K562 (cell line): Measurements from ENCODE around the gene VWDE. TPM values are rescaled to one million over a fixed set of nuclear protein-coding genes. Genes with fewer than 3 reads are reported as not detected.
A peak's percentile ranks its signal among the peaks of the same experiment; 100 is the strongest.

Source experiments
- ATAC-seq: fragments of 200-7000 bp; cut with Tn5 transposase; 3 replicates; pipeline ENCODE4 v1.9.1; 2020; ENCODE audit warnings: moderate library complexity
- BruUV-seq: library from RNA; stranded (reverse); fragments of 400-500 nt; replicated peaks from 2 replicates; lab custom pipeline; 2021; lab: Mats Ljungman, UMichigan
- CTCF ChIA-PET: fragments of 300-600 bp; formaldehyde crosslinking; extraction: SDS; loops from one replicate; lab custom pipeline; 2021; ENCODE audit warnings: low intra/inter-chr PET ratio; lab: Yijun Ruan, JAX
- POLR2A ChIA-PET: fragments of 300-600, 350-650 bp; sonication (Branson Sonifier 250); formaldehyde crosslinking; extraction: SDS; loops from one replicate; lab custom pipeline; 2021; ENCODE audit warnings: antibody characterized with exemption, inconsistent platforms; lab: Yijun Ruan, JAX
- DNase-seq, 4 experiments: peaks; one replicate each; pipeline versions ENCODE4 v3.0.0 to v3.0.0-alpha.2; 2011 to 2018; ENCODE audit warnings: low spot score in 3 of 4, mixed read lengths in 3 of 4; ENCODE audit errors: extremely low read depth in 1 of 4
- FAIRE-seq: peaks from 2 replicates; lab custom pipeline; 2011; peaks lifted over from hg19 to GRCh38; lab: Jason Lieb, UNC
- H2AFZ ChIP-seq: 2 replicates; pipeline ENCODE4 v1.6.0; 2011; ENCODE audit warnings: low read depth, low read length, control low read depth, inconsistent platforms
- H3K27ac ChIP-seq: fragments of 200-600 bp; 3 replicates; pipeline ENCODE4 v1.8.0; 2011; ENCODE audit warnings: low read depth, mild to moderate bottlenecking, control low read depth, inconsistent platforms, low read length, moderate library complexity, mixed read lengths; ENCODE audit errors: extremely low read depth
- H3K27me3 ChIP-seq, 2 experiments: fragments of 300-600 bp in 1 of 2; 2 replicates in 1 of 2; 3 replicates in 1 of 2; pipeline versions ENCODE4 v1.6.0 to v1.8.0; 2011; ENCODE audit warnings: inconsistent platforms in 2 of 2, low read length in 2 of 2, mild to moderate bottlenecking in 1 of 2, mixed read lengths in 1 of 2, moderate library complexity in 1 of 2; ENCODE audit not compliant: control insufficient read depth in 2 of 2, insufficient read depth in 2 of 2
- H3K36me3 ChIP-seq: fragments of 300-600 bp; 3 replicates; pipeline ENCODE4 v1.8.0; 2011; ENCODE audit warnings: mild to moderate bottlenecking, low read length, inconsistent platforms; ENCODE audit not compliant: control insufficient read depth, insufficient read depth
- H3K4me1 ChIP-seq, 2 experiments: fragments of 200-600 bp in 1 of 2; replicated peaks in 1 of 2; 2 replicates in 1 of 2; 3 replicates in 1 of 2; pipeline versions ENCODE4 v1.5.1 to v1.8.0; 2011; ENCODE audit warnings: inconsistent platforms in 2 of 2, low read length in 2 of 2, mild to moderate bottlenecking in 1 of 2, mixed read lengths in 1 of 2, moderate library complexity in 1 of 2; ENCODE audit not compliant: control insufficient read depth in 2 of 2, insufficient read depth in 2 of 2
- H3K4me2 ChIP-seq: 2 replicates; pipeline ENCODE4 v1.6.1; 2011; ENCODE audit warnings: low read length, control low read depth, inconsistent platforms, mixed read lengths; ENCODE audit not compliant: insufficient read depth
- H3K4me3 ChIP-seq: fragments of 200-600 bp; sonication (generic), shearing (Covaris generic); 2 replicates; pipeline ENCODE4 v1.5.1; 2016; ENCODE audit warnings: control low read depth, inconsistent platforms
- H3K79me2 ChIP-seq: fragments of 200-600 bp; 3 replicates; pipeline ENCODE4 v1.8.0; 2011; ENCODE audit warnings: low read length, inconsistent platforms; ENCODE audit not compliant: control insufficient read depth, insufficient read depth
- H3K9ac ChIP-seq, 2 experiments: 2 replicates each; pipeline versions ENCODE4 v1.6.0 to v1.6.1; 2011; ENCODE audit warnings: low read depth in 2 of 2, low read length in 2 of 2, control low read depth in 1 of 2, inconsistent platforms in 1 of 2, mild to moderate bottlenecking in 1 of 2, mixed read lengths in 1 of 2; ENCODE audit not compliant: insufficient read depth in 1 of 2
- H3K9me1 ChIP-seq: one replicate; pipeline ENCODE4 v1.6.0; 2011; ENCODE audit warnings: inconsistent platforms, mild to moderate bottlenecking, low read length, moderate library complexity; ENCODE audit not compliant: control insufficient read depth, insufficient read depth
- H3K9me3 ChIP-seq: replicated peaks from 2 replicates; pipeline ENCODE4 v1.5.1; 2011; ENCODE audit warnings: low read depth, low read length, inconsistent platforms; ENCODE audit not compliant: control insufficient read depth, insufficient read depth
- H4K20me1 ChIP-seq: replicated peaks from 2 replicates; pipeline ENCODE4 v1.6.1; 2011; ENCODE audit warnings: low read length, inconsistent platforms, mixed read lengths; ENCODE audit not compliant: control insufficient read depth, insufficient read depth
- BRF1 ChIP-seq: IDR thresholded peaks from 3 replicates; pipeline ENCODE4 v1.6.1; 2011; ENCODE audit warnings: borderline replicate concordance, mild to moderate bottlenecking; ENCODE audit not compliant: insufficient read length; ENCODE audit errors: extremely low read depth
- CEBPG ChIP-seq, 3 experiments: fragments of 200-800 bp in 1 of 3; sonication (Bioruptor generic) in 1 of 3; sonication (generic) in 1 of 3; formaldehyde crosslinking in 1 of 3; IDR thresholded peaks in 2 of 3; conservative IDR thresholded peaks in 1 of 3; 2 replicates each; pipeline versions ENCODE4 v1.6.1 to v1.8.0; 2016 to 2022; ENCODE audit warnings: missing compliant biosample characterization in 2 of 3, missing genetic modification characterization in 2 of 3, mild to moderate bottlenecking in 1 of 3, missing genetic modification reagents in 1 of 3
- CREB3 ChIP-seq: fragments of 450-650 bp; conservative IDR thresholded peaks from 2 replicates; pipeline ENCODE4 v1.6.1; 2016; ENCODE audit warnings: missing genetic modification characterization, low read depth, mild to moderate bottlenecking, missing compliant biosample characterization, moderate library complexity
- FOXK2 ChIP-seq, 2 experiments: fragments of 450-650 bp; IDR thresholded peaks in 1 of 2; conservative IDR thresholded peaks in 1 of 2; 2 replicates each; pipeline ENCODE4 v1.6.1; 2016; ENCODE audit warnings: low read depth in 2 of 2, mild to moderate bottlenecking in 1 of 2
- LEF1 ChIP-seq: fragments of 450-650 bp; IDR thresholded peaks from 2 replicates; pipeline ENCODE4 v1.6.1; 2016; ENCODE audit warnings: mild to moderate bottlenecking
- MBD2 ChIP-seq: sonication (generic); IDR thresholded peaks from 2 replicates; pipeline ENCODE4 v1.6.1; 2016; ENCODE audit warnings: low read depth, borderline replicate concordance
- MCM5 ChIP-seq: fragments of 450-650 bp; IDR thresholded peaks from 2 replicates; pipeline ENCODE4 v1.6.1; 2016; ENCODE audit warnings: low read depth
- PHB2 ChIP-seq: fragments of 450-650 bp; IDR thresholded peaks from 2 replicates; pipeline ENCODE4 v1.6.1; 2017; ENCODE audit warnings: low read depth
- POLR3A ChIP-seq: IDR thresholded peaks from 2 replicates; pipeline ENCODE4 v1.6.1; 2011; ENCODE audit warnings: borderline replicate concordance, mild to moderate bottlenecking, moderate library complexity; ENCODE audit not compliant: insufficient read length, insufficient read depth; ENCODE audit errors: extremely low read depth
- PRPF4 ChIP-seq: fragments of 200-400 bp; formaldehyde crosslinking; IDR thresholded peaks from one replicate; pipeline ENCODE4 v1.6.1; 2017; ENCODE audit warnings: low read length, low read depth, mild to moderate bottlenecking; ENCODE audit not compliant: insufficient read depth, poor library complexity, severe bottlenecking
- SAFB ChIP-seq: fragments of 200-400 bp; formaldehyde crosslinking; IDR thresholded peaks from 2 replicates; pipeline ENCODE4 v1.6.1; 2017; ENCODE audit warnings: low read depth, low read length, borderline replicate concordance
- SMARCB1 ChIP-seq: IDR thresholded peaks from 2 replicates; pipeline ENCODE4 v1.6.1; 2011; ENCODE audit warnings: improper control_type of control experiment, low read depth; ENCODE audit not compliant: insufficient read length
- TEAD1 ChIP-seq, 2 experiments: fragments of 450-650 bp in 1 of 2; sonication (generic) in 1 of 2; formaldehyde crosslinking; IDR thresholded peaks; 2 replicates each; pipeline versions ENCODE4 v1.4.0 to v1.8.0; 2020 to 2022; ENCODE audit warnings: mild to moderate bottlenecking in 2 of 2, missing genetic modification reagents in 1 of 2
- ZNF263 ChIP-seq: sonication (generic); formaldehyde crosslinking; IDR thresholded peaks from 2 replicates; pipeline ENCODE4 v1.8.0; 2022; ENCODE audit warnings: mild to moderate bottlenecking, missing genetic modification reagents, borderline replicate concordance
- ZNF584 ChIP-seq: fragments of 200-800 bp; sonication (Bioruptor generic); IDR thresholded peaks from 2 replicates; pipeline ENCODE4 v1.6.1; 2016; ENCODE audit warnings: low read depth, mild to moderate bottlenecking, missing genetic modification characterization, missing compliant biosample characterization
- WGBS: fragments of 100-300 bp; shearing (Covaris generic); methylation state at CpG from one replicate; pipeline ENCODE4 v1.1.6; 2016; ENCODE audit warnings: low coverage, mixed read lengths; ENCODE audit not compliant: insufficient coverage; ENCODE audit errors: missing lambda C conversion rate; 5-methylcytosine and 5-hydroxymethylcytosine counted together
- in situ Hi-C: fragments of 300-500 bp; cut with MboI; formaldehyde crosslinking; loops from 4 replicates; pipeline ENCODE4 v1.15.0; 2018; ENCODE audit warnings: inconsistent platforms, mixed read lengths
- intact Hi-C: fragments of 100-400 bp; cut with micrococcal nuclease; formaldehyde crosslinking; loops from 2 replicates; pipeline ENCODE4 v1.14.2; 2022
- polyA plus RNA-seq, 8 experiments: library from polyadenylated mRNA; depleted of rRNA in 4 of 8; stranded (reverse) in 5 of 8; unstranded in 3 of 8; fragments of >200 nt; fragmentation: Nextera tagmentation in 2 of 8; fragmentation: Illumina TruSeq in 1 of 8; extraction: Ambion mirVana in 2 of 8; extraction: Trizol in 1 of 8; gene quantifications; 2 replicates each; pipeline versions ENCODE4 v1.2.1 to v1.2.3, GENCODE V29; 2011 to 2014; ENCODE audit warnings: inconsistent platforms in 1 of 8, missing spikeins in 1 of 8
- total RNA-seq, 7 experiments: library from RNA; depleted of rRNA in 6 of 7; stranded (reverse); fragments of >200 nt in 6 of 7; fragmentation: Illumina TruSeq in 2 of 7; extraction: Trizol in 2 of 7; gene quantifications; 2 replicates each; pipeline versions ENCODE4 v1.2.1 to v1.2.3, GENCODE V29; 2011 to 2021; ENCODE audit warnings: low replicate concordance in 1 of 7
- TF ChIP-seq, protein P1 (sequence below): fragments of 250-450 bp; sonication (Bioruptor Pico); IDR thresholded peaks from 2 replicates; pipeline ENCODE4 v1.9.0; 2021; ENCODE audit warnings: mild to moderate bottlenecking
- TF ChIP-seq, protein P2 (sequence below): fragments of 450-650 bp; IDR thresholded peaks from 2 replicates; pipeline ENCODE4 v1.6.1; 2016; ENCODE audit warnings: missing biosample characterization, missing genetic modification characterization

The VWDE gene
- total and polyA plus RNA-seq, 9 of the 15 experiments (the other 6 are each of a cell fraction or from before 2014, with no cell fraction given), result 40.6 to 162 (median 95.2) TPM

DNA sequence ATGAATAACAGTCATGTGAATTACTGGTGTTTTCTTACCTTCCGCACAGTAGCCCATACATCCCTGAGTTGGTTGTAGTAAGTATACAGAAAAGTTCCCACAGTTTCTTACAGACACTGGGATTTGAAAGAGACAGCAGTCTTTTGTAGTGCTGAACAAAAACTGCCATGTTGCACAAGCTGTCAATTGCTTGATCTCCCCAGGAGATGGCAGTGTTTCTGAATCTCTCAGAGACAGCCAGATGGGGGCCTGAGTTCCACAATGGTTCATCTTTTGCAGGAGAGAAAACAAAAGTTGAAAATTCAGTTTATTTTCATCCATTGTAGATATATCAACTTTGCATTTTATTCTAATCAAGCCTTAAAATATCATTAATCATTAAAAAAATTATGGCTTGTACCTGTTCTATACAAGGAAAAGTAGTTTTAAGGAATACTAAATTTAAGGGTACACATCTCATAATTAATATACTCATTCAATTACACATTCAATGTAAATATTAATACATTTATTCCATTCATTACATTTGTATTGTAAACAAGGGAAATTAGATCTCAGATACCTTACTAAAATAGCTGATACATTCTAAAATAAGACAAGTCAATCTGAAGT is 14.5 kb downstream of the VWDE start (continued):
- TF ChIP-seq CREB3 (no peak), CEBPG (CRISPR knock-in tag; IDR thresholded peaks at IDR 0.05) (0 out of 2 replicates have a peak, but pooled peaks have one; percentile 27), CEBPG (tag; conservative IDR thresholded peaks at IDR 0.05 in 1 of 2, IDR thresholded peaks at IDR 0.05 in 1 of 2) (peak in 1 of 2 experiments; percentile 51; a peak in 1 of 4 replicates)

- peak overlapping the region in 1 of 2 experiments; percentile 54; a peak in 2 of 4 replicates for H3K9ac ChIP-seq
- peak overlapping the region; percentile 82 for H3K27ac ChIP-seq
- peaks cover 83% of the 10 kb centered on the region for H3K79me2 ChIP-seq
- no peak overlapping the region for H3K4me3 ChIP-seq
- H3K4me1 ChIP-seq, result peaks cover 12 to 32% of the 10 kb centered on the region in 2 experiments
- ATAC-seq, result peak; percentile 63
- CTCF ChIA-PET, result interaction anchor here (1.1 kb wide), 1 partner anchor 22 kb away, joined by 3 read pairs; no protein-coding TSS in a partner anchor
- intact Hi-C loops, result loop anchor here (5.0 to 10.0 kb wide), 2 partner anchors 106 to 198 kb away; no protein-coding TSS in a partner anchor
- POLR2A ChIA-PET, result interaction anchor here (0.6 to 1.5 kb wide), 5 partner anchors 9 to 300 kb away, joined by 3 read pairs; no protein-coding TSS in a partner anchor
- H3K36me3 ChIP-seq, result peaks cover 76% of the 10 kb centered on the region
- peak in 1 of 4 experiments; percentile 37 for DNase-seq
- BruUV-seq, result no TSS peak
- H4K20me1 ChIP-seq, result no peaks in the 10 kb centered on the region
- in situ Hi-C loops, result no loop called here
- no peaks in the 10 kb centered on the region; the same call in 1 of the 2 replicates for H3K9me3 ChIP-seq
- H3K27me3 ChIP-seq, result no peaks in the 10 kb centered on the region
- H2AFZ ChIP-seq, result peak overlapping the region; percentile 21; the same call in 1 of the 2 replicates
- H3K9me1 ChIP-seq, result no peaks in the 10 kb centered on the region
- no peak for FAIRE-seq
- H3K4me2 ChIP-seq, result peak overlapping the region; percentile 61
- WGBS, result 41% methylated on average over 5 of the region's 5 CpGs
- TF ChIP-seq SAFB, result no peak
- no peak for TF ChIP-seq PHB2
- TF ChIP-seq POLR3A, result no peak
- no peak for TF ChIP-seq ZNF263 (CRISPR knock-in tag)
- no peak for TF ChIP-seq MBD2
- 0 out of 4 replicates have a peak, but pooled peaks of 1 of the 2 experiments have one; percentile 28 for TF ChIP-seq FOXK2 (conservative IDR thresholded peaks at IDR 0.05 in 1 of 2, IDR thresholded peaks at IDR 0.05 in 1 of 2; ENCODE audit: low read depth in 2 of 2)
- no peak for TF ChIP-seq MCM5
- no peak for TF ChIP-seq PRPF4
- no peak for TF ChIP-seq TEAD1 (CRISPR knock-in tag; IDR thresholded peaks at IDR 0.05)
- TF ChIP-seq, protein P1, sequence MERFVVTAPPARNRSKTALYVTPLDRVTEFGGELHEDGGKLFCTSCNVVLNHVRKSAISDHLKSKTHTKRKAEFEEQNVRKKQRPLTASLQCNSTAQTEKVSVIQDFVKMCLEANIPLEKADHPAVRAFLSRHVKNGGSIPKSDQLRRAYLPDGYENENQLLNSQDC (CRISPR knock-in tag), result no peak
- TF ChIP-seq ZNF584, result no peak
- TF ChIP-seq, protein P2, sequence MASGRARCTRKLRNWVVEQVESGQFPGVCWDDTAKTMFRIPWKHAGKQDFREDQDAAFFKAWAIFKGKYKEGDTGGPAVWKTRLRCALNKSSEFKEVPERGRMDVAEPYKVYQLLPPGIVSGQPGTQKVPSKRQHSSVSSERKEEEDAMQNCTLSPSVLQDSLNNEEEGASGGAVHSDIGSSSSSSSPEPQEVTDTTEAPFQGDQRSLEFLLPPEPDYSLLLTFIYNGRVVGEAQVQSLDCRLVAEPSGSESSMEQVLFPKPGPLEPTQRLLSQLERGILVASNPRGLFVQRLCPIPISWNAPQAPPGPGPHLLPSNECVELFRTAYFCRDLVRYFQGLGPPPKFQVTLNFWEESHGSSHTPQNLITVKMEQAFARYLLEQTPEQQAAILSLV (tag), result no peak
- no peak for TF ChIP-seq SMARCB1
- no peak for TF ChIP-seq BRF1
- TF ChIP-seq LEF1, result no peak
These were observed 17.3 kb downstream of the VWDE start for GRCh38 chr7:12386313-12386740.
